Measurements from ENCODE around the gene RAB3GAP1.
"Not testable (repeated sequence)": the region's sequence is repeated elsewhere in the genome, so short reads cannot be mapped to it uniquely, and the experiment has no call there.

The RAB3GAP1 gene

DNA sequence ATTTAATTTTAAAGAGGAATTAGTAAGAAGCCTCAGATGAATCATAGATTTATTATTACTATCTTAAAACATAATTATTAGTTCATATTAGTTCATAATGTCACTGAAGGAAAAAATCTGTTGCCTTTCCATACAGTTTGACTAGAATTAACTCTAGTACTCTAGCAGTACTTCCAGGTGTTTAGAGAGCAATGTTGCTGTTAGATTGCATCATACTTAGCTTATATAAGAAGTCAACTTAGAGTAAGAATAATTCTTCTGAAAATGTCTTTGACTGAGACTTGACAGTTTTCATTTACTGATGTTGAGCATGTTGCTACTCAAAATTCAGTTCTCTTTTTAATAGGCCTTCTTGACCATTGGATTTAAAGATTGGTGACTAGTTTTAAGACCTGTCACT, 4.7 kb downstream of the RAB3GAP1 start:
- no peak for DNase-seq

- no peak for DNase-seq
Measured at GRCh38 chr2:135059577-135059976, 7.5 kb downstream of the RAB3GAP1 start.

DNA sequence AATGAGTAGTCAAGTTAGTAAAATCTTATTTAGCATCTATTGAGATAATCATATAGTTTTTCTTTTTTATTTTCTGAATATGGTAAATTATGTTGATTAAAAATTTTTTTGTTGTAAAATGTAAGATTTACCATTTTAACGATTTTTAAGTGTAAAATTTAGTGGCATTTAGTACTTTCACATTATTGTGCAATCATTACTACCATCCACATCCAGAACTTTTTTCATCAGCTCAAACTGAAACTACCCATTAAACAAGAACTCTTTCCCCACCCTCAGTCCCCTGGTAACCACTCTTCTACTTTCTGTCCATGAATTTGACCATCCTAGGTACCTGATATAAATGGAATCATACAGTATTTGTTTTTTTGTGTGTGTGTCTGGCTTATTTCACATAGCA, 11.1 kb downstream of the RAB3GAP1 start:
- DNase-seq: no peak

GRCh38 chr2:135064149-135064548, 12.1 kb downstream of the RAB3GAP1 start:
- DNase-seq: no peak

DNA sequence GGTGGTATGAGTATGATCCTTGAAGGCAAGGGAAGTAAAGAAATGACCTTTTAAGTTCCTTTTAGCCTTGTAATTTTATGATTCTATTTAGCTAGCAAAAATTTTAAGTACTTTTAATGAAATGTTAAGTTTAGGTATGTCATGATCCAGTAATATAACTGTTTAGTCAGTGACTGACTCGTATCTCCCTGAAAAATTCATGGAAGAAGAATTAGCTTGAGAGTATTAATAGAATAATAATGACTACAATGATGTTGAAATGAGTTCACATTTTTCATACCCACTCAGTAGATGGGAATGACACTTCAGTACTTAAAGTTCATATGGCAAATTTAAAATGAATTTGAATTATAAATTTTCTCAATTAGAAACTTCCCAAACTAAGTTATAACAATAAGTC, 14.6 kb downstream of the RAB3GAP1 start:
- no peak for DNase-seq

DNA sequence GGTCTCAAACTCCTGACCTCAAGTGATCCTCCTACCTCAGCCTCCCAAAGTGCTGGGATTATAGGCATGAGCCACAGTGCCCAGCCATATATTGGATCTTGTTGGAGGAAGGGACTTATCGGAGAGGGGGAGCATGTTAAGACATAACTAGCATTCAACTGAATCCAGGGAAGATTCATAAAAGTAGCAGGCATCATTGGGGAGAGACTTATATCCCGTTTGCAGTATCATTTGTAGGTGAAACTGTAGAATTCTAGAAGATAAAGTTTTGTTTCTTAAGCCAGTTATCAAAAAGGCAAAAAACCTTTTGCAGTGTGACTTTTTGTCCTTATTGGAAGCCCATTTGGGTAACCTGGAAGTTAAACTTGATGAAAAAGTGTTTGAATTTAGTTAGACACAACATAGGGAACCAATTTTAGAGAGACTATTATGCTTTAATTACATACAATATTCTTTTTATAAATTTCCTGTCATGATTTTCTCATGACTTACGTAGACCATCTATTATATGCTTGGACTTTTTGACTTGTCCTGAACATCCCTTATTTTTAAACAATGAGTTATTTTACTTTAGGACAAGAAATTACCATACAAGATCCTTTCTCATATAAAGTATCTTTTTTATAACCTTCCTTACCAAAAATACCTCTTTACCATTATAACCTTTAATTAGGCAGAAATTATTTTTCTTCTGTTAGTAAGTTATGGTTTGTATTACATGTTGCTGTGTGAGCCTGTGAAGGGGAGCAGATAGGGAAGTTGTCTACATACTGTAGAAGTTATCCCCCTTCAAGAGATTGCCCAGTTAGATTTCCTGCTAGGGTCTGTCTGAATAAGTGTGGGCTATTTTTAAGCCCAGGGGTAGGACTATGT, 20.3 kb downstream of the RAB3GAP1 start:
- DNase-seq: no peak

DNA sequence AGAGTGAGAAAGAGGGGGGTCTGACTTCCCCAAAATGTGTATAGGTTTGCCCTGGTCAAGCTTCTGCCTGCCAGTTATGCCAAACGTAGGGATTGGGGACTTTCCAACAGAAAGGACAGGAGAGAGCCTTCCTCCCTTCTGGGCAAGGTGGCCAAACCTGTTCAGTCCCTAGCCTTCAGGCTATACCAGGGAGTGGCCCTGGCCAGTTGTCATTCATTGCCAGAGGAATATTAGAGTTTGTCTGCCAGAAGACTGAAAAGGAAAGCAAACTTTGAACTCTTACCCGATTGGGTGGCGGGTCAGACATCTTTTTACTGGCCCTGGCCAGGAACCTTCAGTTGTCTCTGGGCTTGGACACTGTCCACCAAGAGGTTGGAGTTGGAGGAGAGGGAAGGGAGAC, 22.1 kb downstream of the RAB3GAP1 start:
- no peak for DNase-seq

DNA sequence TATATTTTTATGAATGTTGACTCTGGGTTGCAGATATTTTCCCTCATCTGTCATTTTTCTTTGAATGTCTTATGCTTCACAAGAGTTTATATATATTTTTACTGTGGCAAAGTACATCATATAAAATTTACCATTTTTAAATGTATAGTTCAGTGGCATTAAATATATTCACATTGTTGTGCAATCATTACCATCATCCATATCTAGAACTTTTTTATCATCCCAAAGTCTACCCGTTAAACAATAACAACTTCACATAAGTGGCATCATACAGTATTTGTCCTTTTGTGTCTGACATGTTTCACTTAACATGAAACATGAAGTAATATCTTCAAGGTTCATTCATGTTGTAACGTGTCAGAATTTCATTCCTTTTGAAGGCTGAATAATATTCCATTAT, 24.5 kb downstream of the RAB3GAP1 start:
- DNase-seq: no peak

DNA sequence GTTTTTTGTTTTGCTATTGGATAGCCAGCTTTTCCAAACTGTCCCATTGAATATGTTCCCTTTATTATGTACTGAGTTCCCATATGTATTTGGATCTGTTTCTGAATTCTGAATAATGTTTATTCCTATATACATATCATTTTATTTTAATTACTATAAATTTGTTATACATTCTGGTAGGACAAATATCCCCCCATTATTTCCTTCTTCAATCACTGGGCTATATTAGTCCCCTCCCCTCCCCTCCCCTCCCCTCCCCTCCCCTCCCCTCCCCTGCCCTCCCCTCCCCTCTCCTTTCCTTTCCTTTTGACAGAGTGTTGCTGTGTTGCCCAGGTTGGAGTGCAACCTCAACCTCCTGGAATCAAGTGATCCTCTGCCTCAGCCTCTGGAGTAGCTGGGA, 26.3 kb downstream of the RAB3GAP1 start:
- no peak for DNase-seq

GRCh38 chr2:135086222-135086621, 34.1 kb downstream of the RAB3GAP1 start:
- no peak for DNase-seq

GRCh38 chr2:135089597-135089996, 37.5 kb downstream of the RAB3GAP1 start:
- not testable (repeated sequence) for DNase-seq

DNA sequence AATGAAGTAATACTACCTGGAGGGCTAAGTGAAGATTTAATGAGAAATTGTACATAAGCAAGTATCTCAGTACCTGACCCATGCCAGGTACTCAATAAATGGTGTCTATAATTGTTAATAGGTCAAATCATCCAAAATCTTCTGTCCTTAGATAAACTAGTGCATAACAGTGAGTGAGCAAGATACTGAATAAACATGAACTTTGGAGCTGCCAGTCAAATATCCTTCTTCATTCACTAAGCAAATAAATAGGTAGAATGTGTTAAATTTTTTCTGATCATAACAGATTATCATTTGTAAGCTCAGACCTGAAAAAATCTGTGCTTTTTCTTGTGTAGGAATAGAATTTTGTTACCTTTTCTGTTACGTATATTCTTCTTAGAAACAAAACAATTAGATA, 39.6 kb downstream of the RAB3GAP1 start:
- no peak for DNase-seq

GRCh38 chr2:135093193-135093592, 41.1 kb downstream of the RAB3GAP1 start:
- no peak for DNase-seq

GRCh38 chr2:135093670-135094330, 41.7 kb downstream of the RAB3GAP1 start:
- DNase-seq: no peak

DNA sequence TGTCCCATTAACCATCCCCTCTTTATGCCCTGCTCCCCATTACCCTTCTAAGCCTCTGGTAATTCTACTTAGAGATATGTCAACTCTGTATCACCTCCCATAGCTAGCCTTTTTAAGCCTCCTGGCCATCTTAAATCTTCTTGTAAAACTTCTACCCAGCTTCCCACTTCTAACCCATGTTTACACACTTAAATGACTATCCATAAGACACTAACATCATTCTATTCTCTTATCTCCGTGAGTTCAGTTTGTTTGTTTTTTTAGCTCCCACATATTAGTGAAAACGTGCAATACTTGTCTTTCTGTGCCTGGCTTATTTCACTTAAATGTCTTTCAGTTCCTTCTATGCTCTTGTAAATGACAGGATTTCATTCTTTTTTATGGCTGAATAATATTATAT, 42.4 kb downstream of the RAB3GAP1 start:
- no peak for DNase-seq

GRCh38 chr2:135095591-135095990, 43.5 kb downstream of the RAB3GAP1 start:
- no peak for DNase-seq

GRCh38 chr2:135096665-135097446, 44.8 kb downstream of the RAB3GAP1 start:
- no peak for DNase-seq

DNA sequence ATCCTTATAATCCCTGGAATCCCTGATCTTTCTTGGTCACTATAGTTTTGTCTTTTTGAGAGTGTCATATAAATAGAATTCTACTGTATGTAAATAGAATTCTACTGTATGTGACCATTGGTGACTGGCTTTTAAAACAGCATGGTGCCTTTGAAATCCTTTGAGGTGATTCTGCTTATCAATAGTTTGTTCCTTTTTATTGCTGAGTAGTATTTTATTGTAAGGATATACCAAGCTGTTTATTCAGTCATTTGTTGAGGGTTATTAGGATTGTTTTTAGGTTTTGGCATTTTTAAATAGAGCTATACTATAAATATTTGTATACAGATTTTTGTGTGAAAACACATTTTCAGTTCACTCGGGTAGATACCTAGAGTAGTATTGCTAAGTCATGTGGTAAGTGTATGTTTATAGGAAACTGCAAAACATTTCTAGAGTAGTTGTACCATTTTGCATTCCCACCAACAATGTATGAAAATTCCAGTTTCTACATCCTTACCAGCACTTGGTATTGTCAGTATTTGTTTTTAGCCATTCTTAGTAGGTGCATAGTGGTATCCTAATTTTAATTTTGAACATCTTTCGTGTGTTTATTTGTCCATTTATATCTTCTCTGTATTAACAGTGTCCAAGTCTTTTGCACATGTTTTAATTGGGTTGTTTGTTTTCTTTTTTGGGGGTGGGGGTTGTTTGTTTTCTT, 45.6 kb downstream of the RAB3GAP1 start:
- no peak for DNase-seq

- no peak for DNase-seq
Measured at GRCh38 chr2:135099802-135100483, 47.9 kb downstream of the RAB3GAP1 start.

- no peak for DNase-seq
Measured at GRCh38 chr2:135103843-135104242, 51.8 kb downstream of the RAB3GAP1 start.

DNA sequence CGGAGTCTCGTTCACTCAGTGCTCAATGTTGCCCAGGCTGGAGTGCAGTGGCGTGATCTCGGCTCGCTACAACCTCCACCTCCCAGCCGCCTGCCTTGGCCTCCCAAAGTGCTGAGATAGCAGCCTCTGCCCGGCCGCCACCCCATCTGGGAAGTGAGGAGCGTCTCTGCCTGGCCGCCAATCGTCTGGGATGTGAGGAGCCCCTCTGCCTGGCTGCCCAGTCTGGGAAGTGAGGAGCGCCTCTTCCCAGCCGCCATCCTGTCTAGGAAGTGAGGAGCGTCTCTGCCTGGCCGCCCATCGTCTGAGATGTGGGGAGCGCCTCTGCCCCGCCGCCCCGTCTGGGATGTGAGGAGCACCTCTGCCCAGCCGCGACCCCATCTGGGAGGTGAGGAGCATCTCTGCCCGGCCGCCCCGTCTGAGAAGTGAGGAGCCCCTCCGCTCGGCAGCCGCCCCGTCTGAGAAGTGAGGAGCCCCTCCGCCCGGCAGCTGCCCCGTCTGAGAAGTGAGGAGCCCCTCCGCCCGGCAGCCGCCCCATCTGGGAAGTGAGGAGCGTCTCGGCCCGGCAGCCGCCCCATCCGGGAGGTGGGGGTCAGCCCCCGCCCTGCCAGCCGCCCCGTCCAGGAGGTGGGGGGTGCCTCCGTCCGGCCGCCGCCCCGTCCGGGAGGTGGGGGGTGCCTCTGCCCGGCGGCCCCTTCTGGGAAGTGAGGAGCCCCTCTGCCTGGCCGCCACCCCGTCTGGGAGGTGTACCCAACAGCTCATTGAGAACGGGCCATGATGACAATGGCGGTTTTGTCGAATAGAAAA, 53.6 kb downstream of the RAB3GAP1 start:
- not testable (repeated sequence) for DNase-seq

DNA sequence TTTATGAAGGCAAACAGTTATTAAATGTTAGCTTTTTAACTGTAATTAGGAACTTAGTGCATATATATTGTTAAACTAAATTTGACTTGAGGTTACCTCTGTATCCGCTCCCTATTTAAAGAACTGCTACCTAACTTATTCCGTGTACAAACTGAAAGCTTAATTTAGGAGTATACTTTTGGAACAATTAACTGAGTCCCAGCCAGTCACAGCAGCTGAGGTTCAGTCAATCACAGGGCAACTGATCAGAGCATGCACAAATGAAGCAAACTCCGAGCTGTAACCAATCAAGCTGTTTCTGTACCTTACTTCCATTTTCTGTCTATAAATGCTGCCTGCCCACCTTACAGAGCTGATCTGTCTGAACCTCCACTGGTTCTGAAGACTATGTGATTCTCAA, 61.2 kb downstream of the RAB3GAP1 start:
- no peak for DNase-seq
